Ovary (tissue), 9 donors: ENCODE measurements around the gene P4HTM. TPM values are rescaled to one million over a fixed set of nuclear protein-coding genes. Genes with fewer than 3 reads are reported as not detected.
A peak's percentile ranks its signal among the peaks of the same experiment; 100 is the strongest.

Experiments used
- DNase-seq, 5 donors: peaks; one replicate each; pipeline ENCODE4 v3.0.0-alpha.2; 2019 to 2020
- H3K27ac ChIP-seq, 2 donors: fragments of 200-600 bp; one replicate each; pipeline versions ENCODE4 v1.5.1 to v1.8.0; 2019 to 2022
- H3K27me3 ChIP-seq: fragments of 200-600 bp; one replicate; pipeline ENCODE4 v1.8.0; 2022
- H3K36me3 ChIP-seq: fragments of 200-600 bp; sonication (generic); one replicate; pipeline ENCODE4 v1.5.1; 2019
- H3K4me1 ChIP-seq: one replicate; pipeline ENCODE4 v1.8.1; 2013; ENCODE audit warnings: mild to moderate bottlenecking, moderate library complexity; ENCODE audit not compliant: insufficient read depth
- H3K4me3 ChIP-seq: fragments of 200-600 bp; sonication (generic); one replicate; pipeline ENCODE4 v1.5.1; 2017
- H3K9me3 ChIP-seq, 2 donors: fragments of 200-600 bp in 1 of 2; sonication (generic) in 1 of 2; one replicate each; pipeline versions ENCODE4 v1.5.1 to v1.8.1; 2013 to 2019; ENCODE audit warnings: mild to moderate bottlenecking in 1 of 2, moderate library complexity in 1 of 2
- CTCF ChIP-seq, 3 donors: fragments of 450-650 bp in 2 of 3; fragments of 200-600 bp in 1 of 3; IDR thresholded peaks; one replicate each; pipeline versions ENCODE4 v1.5.1 to v1.8.0; 2016 to 2022; ENCODE audit warnings: antibody characterized with exemption in 3 of 3, mild to moderate bottlenecking in 1 of 3
- EP300 ChIP-seq: sonication (generic); formaldehyde crosslinking; IDR thresholded peaks from one replicate; pipeline ENCODE4 v1.6.1; 2017; ENCODE audit warnings: antibody characterized with exemption
- POLR2A ChIP-seq: fragments of 450-650 bp; IDR thresholded peaks from one replicate; pipeline ENCODE4 v1.6.1; 2017; ENCODE audit warnings: antibody characterized with exemption, mild to moderate bottlenecking, moderate library complexity
- WGBS, 3 donors: extraction: QIAGEN DNeasy Blood & Tissue Kit in 1 of 3; methylation state at CpG; one replicate each; pipeline versions ENCODE4 v1.1.5 to v1.1.7; 2013 to 2017; 5-methylcytosine and 5-hydroxymethylcytosine counted together
- intact Hi-C, 4 donors: fragments of 100-400 bp; cut with DNase I; formaldehyde crosslinking; loops; one replicate each; pipeline versions ENCODE4 v1.11.0 to v1.15.1; 2022 to 2023
- microRNA counts: library from miRNA; unstranded; fragments of <30 nt; microRNA quantifications from one replicate; lab custom pipeline; 2016
- microRNA-seq, 3 donors: library from miRNA; unstranded; fragments of <30 nt; microRNA quantifications; one replicate each; pipeline versions ENCODE4 to v1.2.0, GENCODE V29; 2019 to 2020
- polyA plus RNA-seq, 2 donors: library from polyadenylated mRNA; stranded (reverse); fragments of 200-250 nt in 1 of 2; fragments of 350-450 nt in 1 of 2; fragmentation: Illumina TruSeq in 1 of 2; extraction: RNeasy Lipid Tissue Mini Kit (QIAGEN cat#74804) in 1 of 2; gene quantifications; one replicate each; pipeline ENCODE4 v1.2.3, GENCODE V29; 2013 to 2014
- small RNA-seq: library from RNA; depleted of rRNA; stranded (forward); fragments of <200 nt; gene quantifications from one replicate; pipeline ENCODE3, GENCODE V24; 2016
- total RNA-seq, 7 donors: library from RNA; depleted of rRNA in 2 of 7; stranded (reverse); fragments of >200 nt in 2 of 7; fragmentation: NEBNext Ultra II Directional in 3 of 7; extraction: Animal tissue kit (Norgen Biotek cat#: 25700) in 3 of 7; gene quantifications; one replicate each; pipeline versions ENCODE4 v1.1.0 to v1.2.4, GENCODE V29; 2016 to 2023
- donor health status: DM: no; HTN: no; CAD: no; lungs with moderate emphysema.
- donor health status: DM: no; HTN: no; CAD: no.
- donor health status: Bipolar disorder and iron deficiency.
- donor health status: DM: yes; HTN: yes; CAD: no.
- donor health status: DM: no; HTN: no; CAD: no.
- donor health status: DM: yes; HTN: yes; CAD: no.

Gene P4HTM
- total and polyA plus RNA-seq, 9 donors = 16.6 to 125 (median 41.0) TPM

GRCh38 chr3:49053543-49053942 is 63.5 kb downstream of the P4HTM start:
- no peak for DNase-seq
- TF ChIP-seq CTCF (IDR thresholded peaks at IDR 0.05) = no peak
- no peak for TF ChIP-seq POLR2A
- no peak for TF ChIP-seq EP300
- 95 to 100% (median 95%) methylated on average over 1 of the region's 1 CpG for WGBS, 3 donors
- H3K4me3 ChIP-seq = no peak overlapping the region
- H3K27me3 ChIP-seq = no peaks in the 10 kb centered on the region
- H3K27ac ChIP-seq = no peak overlapping the region
- no peaks in the 10 kb centered on the region for H3K36me3 ChIP-seq
- intact Hi-C loops = no loop called here
- H3K9me3 ChIP-seq = no peaks in the 10 kb centered on the region
- H3K4me1 ChIP-seq = no peaks in the 10 kb centered on the region

GRCh38 chr3:49054344-49054862 is 64.4 kb downstream of the P4HTM start:
- no peaks in the 10 kb centered on the region for H3K4me1 ChIP-seq
- no peak overlapping the region for H3K4me3 ChIP-seq
- DNase-seq = no peak
- no peaks in the 10 kb centered on the region for H3K27me3 ChIP-seq
- intact Hi-C loops = no loop called here
- H3K36me3 ChIP-seq = no peaks in the 10 kb centered on the region
- no peak overlapping the region for H3K27ac ChIP-seq
- no peaks in the 10 kb centered on the region for H3K9me3 ChIP-seq
- no peak for TF ChIP-seq EP300
- TF ChIP-seq CTCF (IDR thresholded peaks at IDR 0.05) = no peak
- TF ChIP-seq POLR2A = no peak
- WGBS, 3 donors = 95 to 96% (median 95%) methylated on average over 2 of the region's 2 CpGs

MicroRNAs encoded within 50 kb of the gene (microRNA counts, 767-probe panel; counts per million panel counts)
- microRNA hsa-miR-191-5p (lab: Ali Mortazavi, UCI) (6,789 counts per million, percentile 99 among the panel's probes with 10 or more counts), microRNA hsa-miR-425-5p (lab: Ali Mortazavi, UCI) (530 counts per million, percentile 78 among the panel's probes with 10 or more counts)

Small RNA genes within 50 kb of the gene (microRNA-seq; reads per million reads assigned to microRNA genes)
- gene MIR191 = 7,054 to 8,091 (median 8,065) reads per million in 3 donors
- gene MIR425 = 636 to 678 (median 638) reads per million in 3 donors

Small RNA genes within 50 kb of the gene (small RNA-seq; reads per million reads assigned to genes)
- 2,488 reads per million, percentile 98 among the genes with 10 or more reads in this experiment for gene MIR191
- gene MIR425 = 2.0 reads per million, percentile 72 among the genes with 10 or more reads in this experiment

Other genes with a start within 250 kb of the P4HTM start
- 10 to 100 TPM; 18.6 to 52.6 (median 46.3) TPM for gene PRKAR2A, start 142.4 kb upstream of the P4HTM start, total RNA-seq
- 10 to 100 TPM in 1 of 2 donors, 1 to 10 TPM in 1; 9.4 to 41.2 TPM for gene PRKAR2A, start 142.4 kb upstream of the P4HTM start, polyA plus RNA-seq
- 10 to 100 TPM in 4 of 7 donors, 1 to 10 TPM in 3; 5.6 to 12.3 (median 10.1) TPM for gene SLC25A20, start 91.4 kb upstream of the P4HTM start, total RNA-seq
- gene SLC25A20, start 91.4 kb upstream of the P4HTM start, polyA plus RNA-seq = 10 to 100 TPM; 12.1 to 37.6 TPM
- gene ARIH2, start 71.4 kb upstream of the P4HTM start, total RNA-seq = 10 to 100 TPM; 66.8 to 95.7 (median 72.0) TPM
- gene ARIH2, start 71.4 kb upstream of the P4HTM start, polyA plus RNA-seq = 10 to 100 TPM; 39.6 to 75.3 TPM
- gene WDR6, start 17.1 kb downstream of the P4HTM start, total RNA-seq = 100 to 1,000 TPM; 116 to 289 (median 230) TPM
- 100 to 1,000 TPM; 109 to 196 TPM for gene WDR6, start 17.1 kb downstream of the P4HTM start, polyA plus RNA-seq
- 10 to 100 TPM; 21.1 to 74.9 (median 27.5) TPM for gene DALRD3, start 28.3 kb downstream of the P4HTM start, total RNA-seq
- 10 to 100 TPM; 23.0 to 33.1 TPM for gene DALRD3, start 28.3 kb downstream of the P4HTM start, polyA plus RNA-seq
- 100 to 1,000 TPM in 3 of 7 donors, 10 to 100 TPM in 4; 77.4 to 132 (median 96.3) TPM for gene NDUFAF3, start 31.9 kb downstream of the P4HTM start, total RNA-seq
- gene NDUFAF3, start 31.9 kb downstream of the P4HTM start, polyA plus RNA-seq = 10 to 100 TPM; 43.2 to 72.6 TPM
- gene IMPDH2, start 39.2 kb downstream of the P4HTM start, total RNA-seq = 100 to 1,000 TPM; 264 to 523 (median 420) TPM
- 100 to 1,000 TPM; 295 to 381 TPM for gene IMPDH2, start 39.2 kb downstream of the P4HTM start, polyA plus RNA-seq
- 100 to 1,000 TPM in 2 of 7 donors, 10 to 100 TPM in 5; 56.9 to 104 (median 90.4) TPM for gene QRICH1, start 103.8 kb downstream of the P4HTM start, total RNA-seq
- 10 to 100 TPM; 46.2 to 78.9 TPM for gene QRICH1, start 103.8 kb downstream of the P4HTM start, polyA plus RNA-seq
- gene QARS1, start 114.5 kb downstream of the P4HTM start, total RNA-seq = 100 to 1,000 TPM; 165 to 271 (median 204) TPM
- 100 to 1,000 TPM; 191 to 293 TPM for gene QARS1, start 114.5 kb downstream of the P4HTM start, polyA plus RNA-seq
- gene USP19, start 130.6 kb downstream of the P4HTM start, total RNA-seq = 10 to 100 TPM; 38.3 to 71.4 (median 53.8) TPM
- gene USP19, start 130.6 kb downstream of the P4HTM start, polyA plus RNA-seq = 10 to 100 TPM; 21.7 to 33.3 TPM
- 100 to 1,000 TPM; 457 to 681 (median 491) TPM for gene LAMB2, start 142.8 kb downstream of the P4HTM start, total RNA-seq
- gene LAMB2, start 142.8 kb downstream of the P4HTM start, polyA plus RNA-seq = 100 to 1,000 TPM; 408 to 528 TPM
- 10 to 100 TPM; 24.8 to 39.0 (median 32.7) TPM for gene CCDC71, start 176.1 kb downstream of the P4HTM start, total RNA-seq
- 10 to 100 TPM in 1 of 2 donors, 1 to 10 TPM in 1; 6.9 to 30.9 TPM for gene CCDC71, start 176.1 kb downstream of the P4HTM start, polyA plus RNA-seq
- 100 to 1,000 TPM in 5 of 7 donors, 10 to 100 TPM in 2; 67.1 to 244 (median 131) TPM for gene KLHDC8B, start 181.4 kb downstream of the P4HTM start, total RNA-seq
- gene KLHDC8B, start 181.4 kb downstream of the P4HTM start, polyA plus RNA-seq = 100 to 1,000 TPM in 1 of 2 donors, 10 to 100 TPM in 1; 84.6 to 109 TPM